Chondrocyte (in vitro differentiated cells): ENCODE results near the gene GPHA2. TPM values are rescaled to one million over a fixed set of nuclear protein-coding genes. Genes with fewer than 3 reads are reported as not detected.
A peak's percentile ranks its signal among the peaks of the same experiment; 100 is the strongest.

ENCODE experiments used
- DNase-seq: peaks from one replicate; pipeline ENCODE4 v3.0.0; 2021; ENCODE audit warnings: mixed read lengths, low spot score
- H3K27ac Mint-ChIP-seq: one replicate; pipeline ENCODE4 v1.8.0; 2021; ENCODE audit warnings: mild to moderate bottlenecking, moderate library complexity, mixed read lengths; ENCODE audit not compliant: unreplicated experiment
- H3K27me3 Mint-ChIP-seq: 2 replicates; pipeline ENCODE4 v1.8.0; 2021; ENCODE audit warnings: low read depth, mixed read lengths
- H3K36me3 Mint-ChIP-seq: 2 replicates; pipeline ENCODE4 v1.8.0; 2021; ENCODE audit warnings: low read depth, mixed read lengths
- H3K4me1 Mint-ChIP-seq: 2 replicates; pipeline ENCODE4 v1.8.0; 2021; ENCODE audit warnings: low read depth, mild to moderate bottlenecking, mixed read lengths
- H3K4me3 Mint-ChIP-seq: one replicate; pipeline ENCODE4 v1.8.0; 2021; ENCODE audit warnings: mild to moderate bottlenecking, moderate library complexity, mixed read lengths; ENCODE audit not compliant: unreplicated experiment
- H3K9me3 Mint-ChIP-seq: 2 replicates; pipeline ENCODE4 v1.8.0; 2021; ENCODE audit warnings: low read depth, mixed read lengths
- total RNA-seq: library from RNA; stranded (reverse); gene quantifications from 3 replicates; pipeline ENCODE4 v1.2.1, GENCODE V29; 2021
- TF ChIP-seq, protein P1 (sequence below): fragments of 200-600 bp; sonication (generic); IDR thresholded peaks from 2 replicates; pipeline ENCODE4 v1.5.0; 2021; ENCODE audit warnings: antibody characterized with exemption, mild to moderate bottlenecking, moderate library complexity

Gene GPHA2
- total RNA-seq, 1 donor from 2014 or later = not detected

DNA sequence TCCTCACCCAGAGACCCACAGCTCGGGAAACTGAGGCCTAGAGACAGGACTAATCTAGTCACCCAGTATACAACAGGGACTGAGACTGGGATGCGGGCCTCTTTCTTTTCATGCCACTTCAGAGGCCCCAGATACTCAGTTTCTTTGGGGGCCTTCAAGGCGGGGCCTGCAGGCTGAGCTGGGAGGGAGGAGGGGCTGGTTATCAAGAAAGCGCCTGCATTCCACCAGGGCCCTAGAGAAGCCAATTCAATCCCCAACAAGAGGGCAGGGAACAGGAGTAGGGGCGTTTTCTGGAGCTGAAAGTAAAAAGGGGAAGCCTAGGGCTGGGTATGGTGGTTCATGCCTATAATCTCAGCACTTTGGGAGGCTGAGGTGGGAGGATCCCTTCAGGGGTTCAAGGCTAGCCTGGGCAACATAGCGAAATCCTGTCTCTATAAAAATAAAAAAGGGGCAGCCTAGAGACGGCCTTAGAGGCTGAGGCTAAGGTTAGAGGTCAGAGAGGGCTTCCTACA lies 20.3 kb downstream of the GPHA2 start:
- TF ChIP-seq, protein P1, sequence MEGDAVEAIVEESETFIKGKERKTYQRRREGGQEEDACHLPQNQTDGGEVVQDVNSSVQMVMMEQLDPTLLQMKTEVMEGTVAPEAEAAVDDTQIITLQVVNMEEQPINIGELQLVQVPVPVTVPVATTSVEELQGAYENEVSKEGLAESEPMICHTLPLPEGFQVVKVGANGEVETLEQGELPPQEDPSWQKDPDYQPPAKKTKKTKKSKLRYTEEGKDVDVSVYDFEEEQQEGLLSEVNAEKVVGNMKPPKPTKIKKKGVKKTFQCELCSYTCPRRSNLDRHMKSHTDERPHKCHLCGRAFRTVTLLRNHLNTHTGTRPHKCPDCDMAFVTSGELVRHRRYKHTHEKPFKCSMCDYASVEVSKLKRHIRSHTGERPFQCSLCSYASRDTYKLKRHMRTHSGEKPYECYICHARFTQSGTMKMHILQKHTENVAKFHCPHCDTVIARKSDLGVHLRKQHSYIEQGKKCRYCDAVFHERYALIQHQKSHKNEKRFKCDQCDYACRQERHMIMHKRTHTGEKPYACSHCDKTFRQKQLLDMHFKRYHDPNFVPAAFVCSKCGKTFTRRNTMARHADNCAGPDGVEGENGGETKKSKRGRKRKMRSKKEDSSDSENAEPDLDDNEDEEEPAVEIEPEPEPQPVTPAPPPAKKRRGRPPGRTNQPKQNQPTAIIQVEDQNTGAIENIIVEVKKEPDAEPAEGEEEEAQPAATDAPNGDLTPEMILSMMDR = no peak
- DNase-seq = no peak
- Mint-ChIP-seq H3K9me3 (no peaks in the 10 kb centered on the region), H3K27ac (peak overlapping the region; percentile 95), H3K36me3 (peaks cover 10% of the 10 kb centered on the region), H3K4me1 (peaks cover 21% of the 10 kb centered on the region), H3K27me3 (no peaks in the 10 kb centered on the region), H3K4me3 (peak overlapping the region; percentile 87)

DNA sequence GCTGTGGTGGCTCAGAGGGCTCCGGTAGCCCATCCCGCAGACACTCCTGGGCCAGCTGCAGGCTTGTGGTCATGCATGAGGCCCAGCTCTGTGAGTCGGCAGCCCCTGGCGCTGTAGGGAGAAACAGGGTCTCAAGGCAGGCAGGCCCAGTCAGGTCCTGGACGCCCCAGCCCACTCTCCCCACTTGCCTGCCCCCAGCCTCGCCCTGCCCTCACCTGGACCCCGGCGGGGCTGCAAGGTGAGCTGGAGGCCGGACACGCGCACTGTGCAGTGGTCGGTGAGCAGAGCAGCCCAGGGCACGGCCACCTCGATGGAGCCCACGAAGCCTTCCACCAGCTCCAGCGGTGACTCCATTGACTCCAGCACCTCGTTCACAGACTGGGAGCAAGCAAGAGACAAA lies 21.6 kb downstream of the GPHA2 start:
- DNase-seq = no peak
- no peak overlapping the region for H3K4me3 Mint-ChIP-seq
- H3K27ac Mint-ChIP-seq = no peak overlapping the region
- TF ChIP-seq, protein P1 = no peak
- peaks cover 21% of the 10 kb centered on the region for H3K4me1 Mint-ChIP-seq
- no peaks in the 10 kb centered on the region for H3K27me3 Mint-ChIP-seq
- no peaks in the 10 kb centered on the region for H3K9me3 Mint-ChIP-seq
- H3K36me3 Mint-ChIP-seq = peaks cover 12% of the 10 kb centered on the region

DNA sequence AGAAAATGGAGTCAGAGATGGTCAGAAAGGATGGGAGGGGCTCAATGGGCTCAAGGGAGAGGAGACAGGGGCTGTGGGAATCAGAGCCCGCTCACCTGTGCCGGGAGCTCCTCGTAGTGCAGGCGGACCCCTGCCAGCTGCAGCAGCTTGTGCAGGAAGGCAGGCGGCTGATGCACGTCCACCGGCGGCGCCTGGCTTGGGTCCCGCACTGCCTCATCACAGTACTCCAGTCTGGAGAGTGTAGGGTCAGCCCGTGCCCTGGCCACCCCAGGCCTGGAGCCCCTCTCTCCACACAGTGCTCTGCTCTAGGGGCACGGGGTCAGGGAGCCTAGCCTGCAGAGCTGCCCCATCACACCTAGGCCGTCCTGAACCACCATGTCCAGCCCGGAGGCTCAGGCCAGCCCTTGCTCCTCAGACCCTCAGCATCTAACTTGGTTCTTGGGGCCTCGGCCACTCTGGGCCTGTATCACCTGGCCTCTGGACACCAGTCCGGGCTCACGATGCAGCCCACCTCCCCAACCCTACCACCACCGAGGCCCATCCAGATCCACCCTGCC lies 22.4 kb downstream of the GPHA2 start:
- Mint-ChIP-seq H3K9me3 (no peaks in the 10 kb centered on the region), H3K27me3 (no peaks in the 10 kb centered on the region), H3K4me1 (peaks cover 20% of the 10 kb centered on the region), H3K4me3 (no peak overlapping the region), H3K36me3 (peaks cover 16% of the 10 kb centered on the region), H3K27ac (no peak overlapping the region)
- TF ChIP-seq, protein P1 = no peak
- no peak for DNase-seq

DNA sequence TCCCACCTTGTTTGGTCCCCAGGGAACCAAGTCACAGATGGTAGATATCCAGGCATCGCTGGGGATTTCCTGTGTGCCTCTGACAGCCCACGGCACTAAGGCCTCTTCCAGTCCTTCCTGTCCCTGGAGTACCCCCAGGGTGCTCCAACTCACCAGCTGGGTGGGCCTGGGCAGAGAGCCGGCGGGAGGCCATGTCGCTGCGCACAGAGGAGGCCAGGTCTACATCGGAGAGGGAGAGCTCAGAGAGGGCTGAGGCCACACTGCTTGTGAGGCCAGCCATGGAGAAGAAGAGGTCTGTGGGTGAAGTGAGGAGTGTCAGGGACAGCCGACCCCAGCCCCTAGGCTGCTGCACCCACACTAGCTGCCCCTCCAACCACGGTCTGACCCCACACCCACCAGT lies 24.0 kb downstream of the GPHA2 start:
- TF ChIP-seq, protein P1 = no peak

DNA sequence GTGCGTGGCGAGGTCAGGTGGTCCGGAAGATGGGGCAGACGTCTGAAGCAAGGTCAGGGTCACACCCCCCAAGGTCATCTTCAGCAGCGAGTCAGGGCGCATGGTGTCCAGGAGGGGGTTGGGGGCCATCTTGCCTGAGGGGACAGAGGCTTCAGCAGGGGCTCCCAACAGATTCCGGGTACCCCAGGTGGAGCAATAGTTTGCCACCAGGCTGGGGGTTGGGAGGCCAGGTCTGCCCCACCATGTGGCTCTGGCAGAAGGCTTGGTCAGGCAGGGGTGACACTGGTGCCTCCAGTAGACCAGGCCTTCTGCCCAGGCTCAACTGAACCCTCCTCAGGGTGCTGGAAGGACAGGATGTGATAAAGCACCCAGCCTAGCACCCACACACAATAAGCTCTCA lies 24.6 kb downstream of the GPHA2 start:
- H3K4me1 Mint-ChIP-seq = peaks cover 5% of the 10 kb centered on the region
- no peaks in the 10 kb centered on the region for H3K27me3 Mint-ChIP-seq
- H3K9me3 Mint-ChIP-seq = no peaks in the 10 kb centered on the region
- peaks cover 21% of the 10 kb centered on the region for H3K36me3 Mint-ChIP-seq
- no peak for DNase-seq
- no peak overlapping the region for H3K27ac Mint-ChIP-seq
- TF ChIP-seq, protein P1 = no peak
- no peak overlapping the region for H3K4me3 Mint-ChIP-seq

More for the DNA sequence above, 24.0 kb downstream of the GPHA2 start:
- H3K36me3 Mint-ChIP-seq = peaks cover 21% of the 10 kb centered on the region
- H3K4me3 Mint-ChIP-seq = no peak overlapping the region
- H3K27ac Mint-ChIP-seq = no peak overlapping the region
- DNase-seq = no peak
- no peaks in the 10 kb centered on the region for H3K27me3 Mint-ChIP-seq
- H3K4me1 Mint-ChIP-seq = peaks cover 10% of the 10 kb centered on the region
- no peaks in the 10 kb centered on the region for H3K9me3 Mint-ChIP-seq
